Epithelial cell of prostate (primary cell): Measurements from ENCODE around the gene IL20RA.
A peak's percentile ranks its signal among the peaks of the same experiment; 100 is the strongest.

ENCODE experiments used
- DNase-seq: peaks from one replicate; pipeline ENCODE4 v3.0.0-alpha.2; 2011; ENCODE audit warnings: low read depth, low spot score
- H3K27ac ChIP-seq: fragments of 450-650 bp; 2 replicates; pipeline ENCODE4 v1.5.1; 2017; ENCODE audit warnings: mild to moderate bottlenecking

The IL20RA gene

GRCh38 chr6:137011406-137011805 is 33.4 kb downstream of the IL20RA start:
- no peak overlapping the region for H3K27ac ChIP-seq
- no peak for DNase-seq

- no peak overlapping the region for H3K27ac ChIP-seq
- no peak for DNase-seq
Observed at GRCh38 chr6:137010128-137010718, 34.5 kb downstream of the IL20RA start.

DNA sequence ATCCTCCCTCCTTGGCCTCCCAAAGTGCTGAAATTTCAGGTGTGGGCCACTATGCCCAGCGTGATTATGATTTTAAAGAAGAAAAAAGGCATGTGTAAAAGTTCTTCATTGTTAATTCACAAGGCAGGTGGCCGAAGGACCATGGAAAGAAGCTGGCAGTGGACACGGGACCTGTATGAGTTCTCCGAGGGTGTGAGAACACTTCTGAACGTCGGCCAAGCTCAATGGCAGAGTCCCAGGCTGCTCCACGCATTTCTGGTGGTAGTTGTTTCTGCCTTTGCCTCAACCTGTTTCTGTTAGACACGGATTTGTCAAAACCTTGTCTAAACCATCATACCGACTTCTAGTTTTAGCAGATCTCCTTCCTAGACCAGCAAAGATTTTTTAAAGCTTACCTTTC is 36.6 kb downstream of the IL20RA start:
- H3K27ac ChIP-seq = no peak overlapping the region
- DNase-seq = no peak

- no peak for DNase-seq
- no peak overlapping the region for H3K27ac ChIP-seq
Observed at GRCh38 chr6:137006056-137006455, 38.7 kb downstream of the IL20RA start.

DNA sequence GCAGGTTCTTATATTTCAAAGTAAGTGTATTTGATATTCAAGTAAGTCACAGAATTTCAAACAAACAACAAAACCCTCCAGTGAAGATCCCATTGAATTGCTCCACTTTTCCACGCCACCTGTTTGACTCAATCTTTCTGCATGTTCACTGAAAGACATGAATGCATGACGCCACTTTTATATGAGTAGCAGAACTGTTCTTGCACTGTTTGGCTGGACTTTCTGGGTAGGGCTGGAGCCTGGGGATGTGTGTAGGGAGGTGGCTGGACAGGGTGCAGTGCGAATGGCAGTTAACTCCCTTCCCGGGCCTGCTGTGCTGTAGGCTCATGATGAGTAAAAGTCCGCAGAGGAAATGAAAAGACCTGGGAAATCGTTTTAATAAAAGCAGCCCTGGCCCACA is 39.7 kb downstream of the IL20RA start:
- H3K27ac ChIP-seq = no peak overlapping the region
- DNase-seq = no peak

DNA sequence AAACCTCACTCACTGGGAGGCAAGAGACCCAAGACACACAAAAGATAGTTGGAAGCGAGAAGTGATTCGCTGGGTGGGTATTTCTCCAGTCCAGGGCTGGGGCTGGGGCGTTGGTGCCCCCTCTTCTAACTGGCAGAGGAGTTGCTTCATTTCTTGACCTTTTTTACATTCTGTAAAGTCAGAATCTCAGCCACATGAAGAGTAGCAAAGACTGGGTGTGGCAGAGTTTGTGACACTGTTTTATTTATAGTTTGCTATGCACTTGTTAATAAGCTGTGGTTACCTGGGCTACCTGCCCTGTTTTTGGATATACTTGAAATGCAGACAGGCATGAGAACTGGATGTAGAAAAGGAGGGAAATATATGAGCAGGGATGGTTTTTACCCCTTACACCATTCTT is 42.3 kb downstream of the IL20RA start:
- no peak overlapping the region for H3K27ac ChIP-seq
- no peak for DNase-seq

GRCh38 chr6:137001977-137002302 is 42.8 kb downstream of the IL20RA start:
- no peak for DNase-seq
- H3K27ac ChIP-seq = peak overlapping the region; percentile 66

DNA sequence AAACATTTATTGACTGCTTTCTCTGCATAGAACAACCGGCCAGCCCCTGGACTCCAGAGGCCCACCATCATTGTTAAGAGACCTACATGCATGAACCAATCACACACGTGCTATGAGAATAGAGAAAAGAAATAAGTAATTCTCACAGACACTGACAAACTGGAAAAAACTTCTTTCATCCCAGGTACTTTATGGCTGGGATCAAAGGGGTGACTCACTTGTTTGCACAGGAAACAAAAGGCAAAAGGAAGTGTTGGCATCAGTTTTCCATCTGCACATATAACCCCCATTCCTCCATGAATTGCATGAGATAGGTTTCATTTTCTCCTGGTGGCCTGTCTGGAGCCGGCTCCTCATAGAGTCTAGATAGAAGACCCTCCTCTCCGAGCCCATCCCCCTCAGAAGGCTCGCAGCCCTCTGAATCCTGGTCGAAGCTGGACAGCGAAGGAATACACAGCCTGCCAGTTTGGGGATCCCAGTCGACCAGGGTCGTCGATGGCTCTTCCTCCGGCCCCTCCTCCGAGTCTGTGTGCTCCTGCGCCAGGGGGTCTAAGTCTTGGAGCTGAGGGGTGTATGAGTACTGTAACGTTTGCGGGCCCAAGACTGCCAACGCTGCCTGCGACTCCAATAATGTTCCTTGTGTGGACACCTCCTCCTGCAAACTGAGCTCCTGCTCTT is 43.3 kb downstream of the IL20RA start:
- H3K27ac ChIP-seq = peak overlapping the region; percentile 66
- no peak for DNase-seq

DNA sequence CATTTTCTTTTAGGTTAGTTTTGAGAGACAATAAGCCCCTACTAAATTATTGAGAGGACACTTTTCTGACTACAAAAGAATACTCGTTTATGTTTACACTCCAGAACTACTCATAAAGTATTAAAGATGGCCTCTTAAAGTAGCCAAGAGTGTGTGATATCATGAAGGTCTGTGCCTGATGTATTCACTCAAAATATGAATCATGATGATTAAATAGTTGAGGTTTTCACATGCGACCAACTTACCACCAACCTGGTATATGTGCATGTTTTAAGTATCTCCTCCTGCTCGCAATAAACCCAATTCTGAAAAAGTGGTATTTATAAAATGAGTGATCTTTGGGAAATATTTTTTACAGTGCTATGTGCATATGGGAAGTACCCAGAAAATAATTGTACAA is 43.9 kb downstream of the IL20RA start:
- DNase-seq = no peak
- peak overlapping the region; percentile 66 for H3K27ac ChIP-seq

- no peak overlapping the region for H3K27ac ChIP-seq
- no peak for DNase-seq
Observed at GRCh38 chr6:136995521-136995920, 49.2 kb downstream of the IL20RA start.

DNA sequence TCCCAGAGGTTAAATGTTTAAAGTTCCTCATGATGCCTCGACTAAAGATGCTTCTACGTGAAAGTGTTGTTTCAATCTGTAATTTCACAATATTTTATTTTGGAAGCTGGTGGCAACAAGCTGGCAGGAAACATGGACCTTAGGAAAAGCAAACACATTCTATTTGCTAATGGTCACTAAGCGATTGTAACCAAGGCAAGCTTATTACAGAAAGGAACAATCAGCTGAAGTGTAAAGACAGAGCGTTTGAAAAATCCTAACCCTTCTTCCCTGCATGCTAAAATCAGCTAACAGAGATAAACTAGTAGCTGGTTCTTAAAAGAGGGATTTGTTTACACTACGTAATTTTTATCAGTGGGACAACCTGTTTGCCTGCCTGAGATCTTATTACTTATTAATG is 50.0 kb downstream of the IL20RA start:
- H3K27ac ChIP-seq = no peak overlapping the region
- DNase-seq = no peak

DNA sequence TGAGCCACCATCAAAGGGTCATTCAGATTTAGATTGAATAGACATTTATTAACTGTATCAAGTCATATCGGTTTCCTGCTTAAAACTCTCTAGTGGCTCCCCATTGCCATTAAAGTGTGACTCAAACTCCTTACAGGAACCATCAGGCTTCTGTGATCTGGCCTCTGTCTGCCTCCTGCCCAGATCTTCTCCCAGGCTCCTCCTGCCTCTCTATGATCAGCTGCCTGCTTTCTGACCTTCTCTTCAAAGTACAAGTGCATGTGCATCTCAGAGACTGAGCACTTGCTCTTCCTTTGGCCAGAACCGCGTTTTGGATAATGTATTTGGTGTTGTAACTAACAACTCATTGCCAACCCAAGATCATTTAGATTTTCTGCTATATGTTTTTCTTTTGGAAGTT is 52.7 kb downstream of the IL20RA start:
- DNase-seq = no peak
- no peak overlapping the region for H3K27ac ChIP-seq

DNA sequence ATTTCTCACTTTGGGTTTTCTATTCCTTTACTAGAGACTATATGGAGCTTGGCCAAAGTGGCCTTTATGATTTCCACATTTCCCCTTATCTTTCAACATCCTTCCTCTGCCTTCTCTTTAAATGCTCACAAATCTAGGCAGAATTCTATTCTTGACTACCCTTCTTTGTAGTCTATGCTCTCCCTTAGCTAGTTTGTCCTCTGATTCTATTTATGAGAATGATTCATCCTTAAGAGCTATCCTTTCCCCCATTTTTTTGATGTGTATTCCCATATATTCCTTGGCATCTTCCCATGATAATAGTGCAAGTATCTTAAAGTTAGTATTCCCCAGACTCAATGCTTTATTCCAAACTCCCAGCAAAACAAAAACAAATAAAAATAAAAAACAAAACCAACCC is 53.1 kb downstream of the IL20RA start:
- H3K27ac ChIP-seq = no peak overlapping the region
- no peak for DNase-seq

DNA sequence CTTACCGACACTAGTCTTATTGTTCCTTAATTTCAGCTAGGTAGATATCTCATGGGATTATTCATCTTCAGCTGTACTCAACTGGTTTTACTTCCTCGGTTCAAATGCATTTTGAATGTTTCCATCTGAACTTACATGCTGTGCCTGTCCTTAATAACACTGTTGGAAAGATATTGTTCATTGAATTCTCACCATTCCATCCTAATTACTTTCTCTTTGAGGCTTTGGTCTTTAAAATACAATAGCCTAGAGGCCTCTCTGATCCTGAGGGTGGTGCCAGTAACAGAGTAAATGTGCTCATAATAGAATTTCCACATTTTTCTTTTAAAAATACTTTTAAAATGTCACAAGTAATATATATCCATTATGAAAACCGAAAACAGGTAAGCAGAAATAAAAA is 54.0 kb downstream of the IL20RA start:
- H3K27ac ChIP-seq = no peak overlapping the region
- no peak for DNase-seq

DNA sequence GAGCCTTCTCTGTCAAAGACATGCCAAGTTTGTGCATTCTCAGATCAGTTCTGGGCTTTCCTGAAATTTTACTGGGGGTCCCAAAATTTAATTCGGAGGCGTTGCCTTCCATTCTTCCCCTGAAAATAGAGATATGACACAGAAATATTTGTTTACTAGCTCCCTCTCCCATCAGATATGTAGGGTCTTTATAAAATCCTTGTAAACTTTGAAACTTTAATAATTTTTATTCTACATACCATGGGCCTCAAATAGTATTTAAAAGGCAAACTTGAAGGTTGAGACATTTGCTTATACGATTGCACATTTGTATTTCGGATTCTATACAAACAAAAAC is 54.6 kb downstream of the IL20RA start:
- no peak for DNase-seq
- H3K27ac ChIP-seq = no peak overlapping the region

DNA sequence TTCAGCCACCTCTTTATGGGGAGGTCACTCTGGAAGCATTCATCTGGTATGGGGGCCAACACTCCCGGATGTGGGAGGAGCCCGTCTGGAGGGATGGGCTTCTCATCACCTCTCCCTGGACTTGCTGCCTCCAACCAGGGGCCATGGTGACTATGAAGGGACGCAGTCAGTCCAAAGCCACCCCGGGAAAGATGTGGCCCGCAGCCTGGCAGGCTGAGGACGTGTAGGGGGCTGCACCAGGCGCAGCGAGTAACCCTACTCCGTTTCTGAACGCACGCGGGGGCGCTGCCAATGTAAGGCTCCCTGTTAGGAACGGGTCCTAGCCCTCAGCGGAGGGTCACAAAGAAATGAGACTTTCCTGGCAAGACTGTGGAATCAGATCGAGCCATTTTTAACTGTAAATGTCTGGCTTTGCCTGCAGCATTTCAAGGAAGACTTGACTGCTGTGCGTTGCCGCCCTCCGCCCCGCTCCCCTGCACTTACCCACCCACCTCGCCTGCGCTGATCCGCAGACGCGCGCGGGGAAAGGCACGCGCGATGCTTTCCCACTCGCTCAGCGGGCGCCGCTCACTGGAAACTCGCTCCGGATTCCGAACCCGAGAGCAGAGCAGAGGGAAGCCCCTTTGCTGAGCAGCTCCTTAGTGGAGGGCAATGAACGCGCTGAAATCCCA is 55.1 kb downstream of the IL20RA start:
- no peak overlapping the region for H3K27ac ChIP-seq

GRCh38 chr6:136987526-136987925 is 57.2 kb downstream of the IL20RA start:
- no peak for DNase-seq
- H3K27ac ChIP-seq = no peak overlapping the region

More for the DNA sequence above, 55.1 kb downstream of the IL20RA start:
- DNase-seq = no peak

DNA sequence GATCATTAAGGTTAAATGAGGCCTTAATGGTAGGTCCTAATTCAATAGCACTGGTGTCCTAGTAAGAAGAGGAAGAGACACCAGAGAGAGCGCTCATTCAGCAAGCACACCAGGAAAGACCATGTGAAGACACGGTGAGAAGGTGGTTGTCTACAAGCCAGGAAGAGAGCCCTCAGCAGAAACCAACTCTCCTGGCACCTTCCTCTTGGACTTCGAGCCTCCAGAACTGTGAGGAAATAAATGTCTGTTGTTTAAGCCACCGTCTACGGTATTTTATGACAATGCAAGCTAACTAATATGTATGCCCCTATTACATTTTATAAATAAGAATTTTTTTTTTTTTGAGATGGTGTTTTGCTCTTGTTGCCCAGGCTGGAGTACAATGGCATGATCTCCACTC is 59.3 kb downstream of the IL20RA start:
- DNase-seq = no peak
- no peak overlapping the region for H3K27ac ChIP-seq

DNA sequence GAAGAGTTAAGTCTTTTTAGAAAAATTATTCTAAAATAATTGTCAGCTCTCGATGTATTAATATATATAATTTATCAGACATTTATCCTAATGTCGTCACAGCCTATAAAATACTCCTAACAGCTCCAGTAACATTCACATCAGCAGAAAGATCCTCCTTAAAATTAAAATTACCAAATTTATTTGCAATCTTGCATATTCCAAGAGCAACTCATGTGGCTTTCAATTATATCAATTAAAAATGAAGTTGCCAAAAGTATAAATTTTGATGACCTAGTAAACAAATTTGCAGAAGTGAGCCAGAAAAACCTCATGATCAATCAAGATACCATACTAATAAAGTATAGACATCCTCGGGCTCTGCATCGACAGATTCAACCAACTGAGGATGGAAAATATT is 60.2 kb downstream of the IL20RA start:
- no peak overlapping the region for H3K27ac ChIP-seq
- no peak for DNase-seq

DNA sequence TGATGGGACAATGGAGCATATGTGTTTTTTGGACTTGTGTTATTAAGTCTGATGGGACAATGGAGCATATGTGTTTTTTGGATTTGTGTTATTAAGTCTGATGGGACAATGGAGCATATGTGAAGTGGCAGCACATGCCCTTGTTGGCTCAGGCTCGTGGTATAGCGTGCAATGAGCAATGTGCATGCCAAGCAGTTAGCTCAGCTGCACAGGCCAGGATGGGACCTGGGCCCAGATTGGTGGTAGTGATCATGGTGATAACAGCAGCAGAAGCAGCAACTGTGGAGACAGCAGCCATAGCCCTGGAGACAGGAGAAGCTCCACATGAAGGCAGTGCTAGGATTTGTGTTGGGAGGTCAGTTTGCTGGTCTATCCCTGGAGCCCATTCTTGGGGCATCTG is 61.1 kb downstream of the IL20RA start:
- DNase-seq = no peak
- H3K27ac ChIP-seq = no peak overlapping the region

GRCh38 chr6:136982928-136983327 is 61.8 kb downstream of the IL20RA start:
- H3K27ac ChIP-seq = peak overlapping the region; percentile 21
- no peak for DNase-seq

DNA sequence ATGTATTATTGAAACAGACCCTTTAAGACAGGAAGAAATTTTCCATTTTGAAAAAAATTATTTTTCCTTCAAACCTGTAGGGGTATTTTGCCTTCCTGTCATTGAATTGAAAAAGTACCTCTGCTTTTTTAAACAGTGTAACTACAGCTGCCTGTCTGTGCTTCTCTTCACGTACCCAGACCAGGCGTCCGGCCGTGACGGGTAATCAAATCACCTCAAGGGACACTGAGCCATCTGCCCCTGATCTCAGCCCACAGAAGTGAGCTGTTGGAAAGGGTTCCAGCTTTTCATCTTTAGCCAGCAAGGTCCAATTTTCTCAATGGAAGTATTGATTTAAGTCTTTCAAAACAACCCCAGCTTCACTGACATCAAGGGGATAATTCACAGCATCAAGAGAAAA is 64.7 kb downstream of the IL20RA start:
- no peak for DNase-seq
- H3K27ac ChIP-seq = no peak overlapping the region
